Measurements from ENCODE around the gene DNAH17. TPM values are rescaled to one million over a fixed set of nuclear protein-coding genes. Genes with fewer than 3 reads are reported as not detected.

The DNAH17 gene
- total RNA-seq, 2 experiments from 2014 or later, result 0.41 to 0.45 TPM

- Mint-ChIP-seq H3K27me3 (peaks cover 4% of the 10 kb centered on the region), H3K4me3 (no peak overlapping the region), H3K9me3 (no peaks in the 10 kb centered on the region), H3K36me3 (ENCODE audit: low read depth) (no peaks in the 10 kb centered on the region), H3K27ac (no peak overlapping the region), H3K4me1 (ENCODE audit: low read depth) (peaks cover 6% of the 10 kb centered on the region)
- ChIA-PET POLR2A (interaction anchor here (1.2 kb wide), 1 partner anchor 296 kb away, joined by 3 read pairs; no protein-coding TSS in a partner anchor), CTCF (interaction anchor here (1.4 kb wide), 1 partner anchor 44 kb away, joined by 4 read pairs; no protein-coding TSS in a partner anchor)
- no peak for TF ChIP-seq CTCF (IDR thresholded peaks at IDR 0.05)
- no peak for ATAC-seq
- no peak for DNase-seq
- intact Hi-C loops (cut with micrococcal nuclease), result no loop called here
Measured at GRCh38 chr17:78488867-78489634, 88.1 kb downstream of the DNAH17 start.

GRCh38 chr17:78488156-78488555, 89.0 kb downstream of the DNAH17 start:
- POLR2A ChIA-PET, result no interaction called here
- H3K27ac Mint-ChIP-seq, result no peak overlapping the region
- intact Hi-C loops (cut with micrococcal nuclease), result no loop called here
- H3K27me3 Mint-ChIP-seq, result peaks cover 4% of the 10 kb centered on the region
- no peak overlapping the region for H3K4me3 Mint-ChIP-seq
- ATAC-seq (no peak), DNase-seq (no peak)
- H3K36me3 Mint-ChIP-seq (ENCODE audit: low read depth), result no peaks in the 10 kb centered on the region
- H3K9me3 Mint-ChIP-seq, result no peaks in the 10 kb centered on the region
- CTCF ChIA-PET, result no interaction called here
- no peak for TF ChIP-seq CTCF (IDR thresholded peaks at IDR 0.05)
- H3K4me1 Mint-ChIP-seq (ENCODE audit: low read depth), result peaks cover 7% of the 10 kb centered on the region

- CTCF ChIA-PET, result interaction anchor here (1.1 kb wide), 1 partner anchor 72 kb away, joined by 3 read pairs; no protein-coding TSS in a partner anchor
Measured at GRCh38 chr17:78486946-78487680, 90.1 kb downstream of the DNAH17 start.

GRCh38 chr17:78486228-78486802, 90.9 kb downstream of the DNAH17 start:
- POLR2A ChIA-PET, result no interaction called here
- CTCF ChIA-PET, result interaction anchor here (1.1 kb wide), 1 partner anchor 73 kb away, joined by 3 read pairs; no protein-coding TSS in a partner anchor
- DNase-seq, result no peak
- no peak for ATAC-seq
- intact Hi-C loops (cut with micrococcal nuclease), result no loop called here
- Mint-ChIP-seq H3K9me3 (no peaks in the 10 kb centered on the region), H3K4me1 (ENCODE audit: low read depth) (peaks cover 7% of the 10 kb centered on the region), H3K27me3 (peaks cover 4% of the 10 kb centered on the region), H3K36me3 (ENCODE audit: low read depth) (no peaks in the 10 kb centered on the region), H3K27ac (no peak overlapping the region), H3K4me3 (no peak overlapping the region)
- no peak for TF ChIP-seq CTCF (IDR thresholded peaks at IDR 0.05)

More at GRCh38 chr17:78486946-78487680, 90.1 kb downstream of the DNAH17 start:
- ATAC-seq, result no peak
- H3K27ac Mint-ChIP-seq, result no peak overlapping the region
- POLR2A ChIA-PET, result no interaction called here
- TF ChIP-seq CTCF (IDR thresholded peaks at IDR 0.05), result no peak
- peaks cover 4% of the 10 kb centered on the region for H3K27me3 Mint-ChIP-seq
- intact Hi-C loops (cut with micrococcal nuclease), result no loop called here
- DNase-seq, result no peak
- no peaks in the 10 kb centered on the region for H3K9me3 Mint-ChIP-seq
- no peaks in the 10 kb centered on the region for H3K36me3 Mint-ChIP-seq (ENCODE audit: low read depth)
- no peak overlapping the region for H3K4me3 Mint-ChIP-seq
- H3K4me1 Mint-ChIP-seq (ENCODE audit: low read depth), result peaks cover 7% of the 10 kb centered on the region
